AG08395 (cell line): Measurements from ENCODE around the gene SRRM5.
"Not testable (repeated sequence)": the region's sequence is repeated elsewhere in the genome, so short reads cannot be mapped to it uniquely, and the experiment has no call there.

ENCODE experiments used
- DNase-seq: peaks from one replicate; pipeline ENCODE4 v3.0.0; 2012; ENCODE audit warnings: mixed read lengths, low spot score

SRRM5 gene

DNA sequence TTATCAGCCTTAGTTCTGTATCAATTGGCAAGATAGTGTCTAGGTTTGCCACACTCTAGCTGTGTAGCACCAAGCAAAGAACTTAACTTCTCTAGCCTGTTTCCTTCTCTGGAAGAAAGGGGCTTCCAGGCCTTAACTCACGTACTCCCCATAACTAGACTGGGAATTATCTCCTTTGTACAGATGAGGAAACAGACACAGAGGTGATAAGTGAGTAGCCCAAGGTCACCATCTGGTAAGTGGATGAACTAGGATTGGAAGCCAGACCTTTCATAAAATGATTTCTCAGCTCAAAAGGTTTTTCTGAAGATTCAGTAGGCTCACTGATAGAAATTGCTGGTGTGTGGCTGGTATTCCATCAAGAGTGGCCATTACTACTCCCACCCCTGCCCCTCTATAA lies 4.4 kb downstream of the SRRM5 start:
- no peak for DNase-seq

DNA sequence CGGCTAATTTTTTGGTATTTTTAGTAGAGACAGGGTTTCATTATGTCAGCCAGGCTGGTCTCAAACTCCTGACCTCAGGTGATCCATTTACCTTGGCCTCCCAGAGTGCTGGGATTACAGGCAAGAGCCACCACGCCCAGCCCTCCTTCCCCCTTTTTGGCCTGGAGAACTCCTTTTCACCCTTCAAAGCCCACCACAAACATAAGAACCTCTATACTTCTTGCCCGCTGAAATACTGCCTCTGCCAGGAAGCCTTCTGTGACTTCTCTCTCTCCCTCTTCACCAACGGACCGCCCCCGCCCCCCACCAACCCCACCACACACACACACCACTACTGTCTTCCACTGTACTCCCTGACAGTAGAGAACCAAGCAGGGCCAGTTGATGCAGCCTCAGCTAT lies 5.1 kb downstream of the SRRM5 start:
- no peak for DNase-seq

DNA sequence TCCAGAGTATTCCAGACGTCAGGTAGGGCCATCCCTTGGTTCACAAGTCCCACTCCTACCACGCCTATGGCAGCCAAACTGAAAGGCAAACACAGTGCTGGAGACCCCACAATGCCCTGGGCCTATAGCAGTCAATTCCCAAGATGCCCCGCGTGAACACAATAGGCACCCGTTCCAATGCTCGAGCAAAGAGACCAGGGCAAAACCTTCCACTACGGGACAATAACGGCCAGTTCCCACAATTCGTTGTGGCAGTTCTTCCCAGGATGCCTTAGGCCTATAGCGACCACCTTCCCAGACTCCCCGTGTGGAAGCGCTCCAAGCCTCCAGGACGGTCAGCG lies 7.0 kb downstream of the SRRM5 start:
- DNase-seq = peak; percentile 31

DNA sequence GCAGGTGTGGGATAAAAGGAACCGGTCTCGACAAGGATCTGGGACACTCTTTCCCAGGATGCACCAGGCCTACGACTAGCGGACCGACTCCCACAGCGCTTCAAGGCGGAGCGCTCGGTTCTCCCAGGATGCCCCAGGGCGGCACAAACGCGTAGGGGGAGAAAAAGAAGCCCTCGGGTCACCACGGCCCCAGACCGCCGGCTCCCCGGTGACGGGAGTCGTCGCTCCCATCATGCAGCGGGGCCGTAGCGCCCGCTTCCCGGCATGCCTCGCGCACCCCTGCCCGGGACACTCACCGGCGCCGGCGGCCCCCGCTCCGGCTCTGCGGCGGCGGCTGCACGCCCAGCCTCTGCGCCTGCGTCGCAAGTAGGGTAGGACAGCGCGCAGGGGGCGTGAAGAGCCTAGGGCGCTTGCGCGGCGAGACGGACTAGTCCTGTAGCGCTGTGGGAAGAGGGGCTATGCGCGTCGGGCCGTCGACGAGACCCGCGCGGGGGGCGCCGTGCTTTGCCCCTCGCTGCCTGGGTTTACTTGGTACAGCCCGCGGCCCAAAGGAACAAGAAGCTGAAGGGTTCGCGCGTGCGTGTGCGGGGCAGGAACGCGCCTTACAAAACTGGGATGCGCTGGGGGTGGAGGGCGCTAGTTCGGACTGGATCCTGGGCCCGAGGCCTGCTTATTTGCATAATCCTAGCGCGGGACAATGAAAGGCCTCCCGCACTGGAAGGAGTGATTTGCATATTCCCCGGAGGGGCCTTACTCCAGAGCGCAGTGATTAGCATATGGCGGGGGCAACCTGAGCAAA lies 7.6 kb downstream of the SRRM5 start, which contains the start of gene ZNF428:
Gene ZNF428, minus strand, starts transcription at position 368 of the 799 bp plus-strand sequence. CDS start 5,325 bp downstream, outside the sequence.
- DNase-seq = peak; percentile 98

DNA sequence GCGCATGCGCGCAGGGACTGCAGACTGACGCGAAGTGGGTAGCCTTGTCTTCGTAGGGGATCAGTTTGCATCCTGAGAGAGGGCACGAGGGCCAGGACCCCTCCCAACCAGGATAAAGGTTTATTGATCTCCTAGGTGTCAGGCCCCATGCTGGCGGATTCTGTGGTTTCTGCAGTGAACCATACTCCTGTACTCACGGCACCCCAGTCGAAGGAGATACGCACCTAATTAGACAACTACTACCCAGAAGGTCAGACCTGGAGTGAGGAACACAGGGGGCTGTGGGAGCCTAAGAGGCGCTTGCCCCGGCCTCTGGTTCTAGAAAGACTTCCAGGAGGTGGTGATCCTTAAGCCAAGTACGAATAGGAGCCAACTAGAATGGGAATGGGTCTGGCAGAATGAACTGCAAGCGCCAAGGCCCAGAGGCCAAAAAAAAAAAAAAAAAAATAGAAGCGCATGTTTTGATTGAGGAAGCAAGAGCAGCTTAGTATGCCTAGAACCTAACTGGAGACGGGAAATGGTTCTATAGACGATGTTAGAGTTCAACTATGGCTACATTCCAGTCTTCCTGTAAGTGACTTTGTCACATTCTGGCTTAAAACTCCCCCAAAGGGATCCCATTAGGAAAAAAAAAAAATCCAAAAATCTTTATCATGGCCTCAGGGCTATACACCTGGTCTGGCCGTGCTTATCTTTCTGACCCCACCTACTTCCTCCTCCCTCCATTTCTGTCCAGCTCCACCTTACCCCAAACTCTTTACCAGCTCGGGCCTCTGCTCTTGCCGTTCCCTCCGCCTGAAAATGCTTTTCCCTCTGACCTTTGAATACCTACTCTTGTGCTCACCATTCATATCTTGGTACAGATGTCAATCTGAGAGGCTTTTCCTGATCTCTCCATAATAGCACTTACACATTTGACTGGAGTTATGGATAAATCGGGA lies 8.4 kb downstream of the SRRM5 start:
- DNase-seq = no peak

DNA sequence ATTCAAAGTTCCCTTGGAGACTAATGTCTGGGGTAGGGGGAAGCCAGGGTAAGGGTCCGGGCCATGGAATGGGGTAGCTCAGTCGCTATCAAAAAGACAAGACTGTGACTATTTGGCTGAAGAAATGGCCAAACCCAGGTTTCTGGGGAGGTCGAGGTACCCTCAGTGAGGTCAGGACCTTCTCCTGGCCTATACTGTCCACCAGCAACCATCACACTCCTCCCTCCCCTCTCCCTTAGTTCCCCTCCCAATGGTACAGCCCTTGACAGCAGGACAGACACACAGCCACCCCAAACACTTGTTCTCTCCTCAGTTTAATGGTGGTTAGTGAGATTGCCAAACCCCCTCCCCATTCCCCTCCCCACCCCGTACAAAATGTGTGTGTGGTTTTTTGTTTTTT lies 10.2 kb downstream of the SRRM5 start:
- no peak for DNase-seq

DNA sequence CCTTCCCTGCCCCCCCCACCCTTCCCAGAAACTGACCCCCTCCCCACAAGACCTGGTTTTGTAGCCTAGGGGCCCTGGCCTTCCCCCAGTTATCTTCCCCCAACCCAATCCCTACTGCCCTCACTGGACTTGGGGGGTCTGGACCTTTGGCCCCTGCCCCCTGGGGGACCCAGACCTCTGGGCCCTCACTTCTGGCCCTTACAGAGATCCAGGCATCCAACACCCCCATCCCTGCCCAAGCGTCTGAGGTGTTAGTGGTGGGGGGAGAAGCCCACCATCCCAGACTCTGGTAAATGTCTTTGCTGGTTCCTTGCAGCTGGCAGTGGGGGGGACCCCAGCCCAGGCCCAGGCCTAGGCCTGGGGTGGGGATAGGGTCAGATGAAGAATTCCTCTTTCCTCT lies 11.1 kb downstream of the SRRM5 start:
- DNase-seq = no peak

DNA sequence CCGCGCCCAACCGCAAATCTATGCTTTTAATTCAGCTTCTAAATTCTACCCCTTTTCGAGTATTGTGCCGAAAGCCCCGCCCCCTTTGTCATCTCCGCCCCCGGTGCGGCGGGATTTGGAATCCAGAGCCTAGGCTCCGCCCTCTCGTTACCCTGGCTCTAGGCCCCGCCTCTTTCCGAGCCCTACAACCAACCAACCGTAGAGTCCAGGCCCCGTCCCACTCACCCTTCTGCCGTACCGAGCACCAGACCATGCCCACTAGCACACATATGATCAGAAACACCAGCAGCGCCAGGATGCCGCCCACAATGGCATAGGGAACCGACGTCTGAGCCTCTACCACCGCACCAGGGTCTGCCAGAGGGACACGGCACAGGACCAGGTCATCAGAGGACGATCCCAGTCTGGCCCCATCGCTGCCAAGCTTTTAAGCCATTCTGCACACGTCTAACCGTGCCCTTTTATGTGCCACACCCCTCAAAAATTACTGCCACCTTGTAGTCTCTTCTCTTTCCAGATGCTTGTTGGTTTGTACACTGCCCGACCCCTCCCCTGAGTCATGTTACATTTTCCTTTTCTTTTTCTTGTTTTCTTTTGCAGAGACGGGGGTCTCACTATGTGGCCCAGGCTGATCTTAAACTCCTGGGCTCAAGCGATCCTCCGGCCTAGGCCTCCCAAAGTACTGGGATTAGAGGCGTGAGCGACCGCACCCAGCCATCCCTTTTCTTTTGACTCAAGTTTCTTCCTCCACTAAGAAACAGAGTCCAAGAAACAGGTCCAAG lies 12.2 kb downstream of the SRRM5 start:
- DNase-seq = no peak

DNA sequence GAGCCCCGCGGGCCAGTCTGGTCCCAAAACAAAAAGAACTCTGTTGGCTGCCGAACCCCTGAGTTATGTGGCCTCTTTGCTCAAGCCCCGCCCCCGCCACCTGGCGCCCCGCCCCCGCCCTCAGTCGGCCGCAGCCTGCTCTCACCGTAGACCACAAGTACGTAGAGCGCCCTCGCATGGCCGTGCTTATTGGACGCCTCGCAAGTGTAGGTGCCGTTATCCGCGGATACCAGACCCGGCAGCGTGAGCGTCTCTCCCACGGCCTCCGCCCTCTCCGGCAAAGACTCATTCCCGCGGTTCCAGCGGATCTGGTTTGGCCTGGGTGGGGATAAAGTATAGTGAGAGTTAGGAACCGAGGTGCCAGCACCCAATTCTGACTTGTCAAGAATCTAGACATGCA lies 13.0 kb downstream of the SRRM5 start:
- DNase-seq = no peak

DNA sequence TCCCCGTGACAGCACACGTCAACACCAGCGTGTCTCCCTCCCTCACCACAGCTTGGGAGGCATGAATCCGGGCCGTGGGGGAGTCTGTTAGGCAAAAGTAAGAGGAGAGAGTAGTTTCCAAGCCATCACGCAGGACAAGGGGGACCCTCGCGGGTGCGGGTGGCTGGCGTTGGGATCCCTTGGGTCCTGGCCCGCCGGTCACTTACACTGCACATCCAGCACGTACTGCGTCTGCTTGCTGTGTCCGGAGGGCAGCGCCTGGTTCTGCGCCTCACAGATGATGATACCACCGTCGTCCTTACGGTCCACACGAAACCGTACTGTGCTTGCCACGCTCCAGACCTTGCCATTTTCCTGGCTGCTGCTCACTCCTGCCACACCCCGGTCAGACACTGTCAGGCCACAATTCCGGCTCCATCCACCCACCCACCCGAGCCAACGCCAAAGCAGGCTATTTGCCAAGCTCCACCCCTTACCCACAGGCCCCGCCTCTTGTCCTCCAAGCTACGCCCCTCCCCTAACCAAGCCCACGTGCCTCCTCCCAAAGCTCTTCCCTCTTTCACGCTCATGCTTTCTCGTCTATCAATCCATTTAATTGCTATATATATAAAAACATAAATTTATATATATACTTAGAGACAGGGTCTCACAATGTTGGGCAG lies 14.2 kb downstream of the SRRM5 start:
- no peak for DNase-seq

DNA sequence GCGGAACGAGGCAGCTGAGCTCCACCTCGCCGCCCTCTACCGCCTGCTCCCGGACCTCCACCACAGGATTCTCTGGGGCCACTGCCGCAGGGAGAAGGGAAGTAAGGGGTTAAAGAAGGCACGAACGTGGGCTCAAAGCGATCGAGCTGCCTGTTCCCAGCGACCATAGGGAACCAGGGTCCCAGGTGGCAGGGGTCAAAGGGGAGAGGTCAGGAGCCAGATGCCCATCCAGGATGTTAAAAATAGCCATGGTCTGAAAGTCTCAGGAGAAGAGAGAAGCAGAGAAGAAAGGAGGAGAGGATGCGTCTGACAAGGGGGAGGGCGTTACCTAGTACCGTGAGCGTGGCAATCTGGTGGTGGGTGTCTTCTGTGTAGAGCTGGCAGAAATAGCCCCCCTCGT lies 14.9 kb downstream of the SRRM5 start:
- no peak for DNase-seq

DNA sequence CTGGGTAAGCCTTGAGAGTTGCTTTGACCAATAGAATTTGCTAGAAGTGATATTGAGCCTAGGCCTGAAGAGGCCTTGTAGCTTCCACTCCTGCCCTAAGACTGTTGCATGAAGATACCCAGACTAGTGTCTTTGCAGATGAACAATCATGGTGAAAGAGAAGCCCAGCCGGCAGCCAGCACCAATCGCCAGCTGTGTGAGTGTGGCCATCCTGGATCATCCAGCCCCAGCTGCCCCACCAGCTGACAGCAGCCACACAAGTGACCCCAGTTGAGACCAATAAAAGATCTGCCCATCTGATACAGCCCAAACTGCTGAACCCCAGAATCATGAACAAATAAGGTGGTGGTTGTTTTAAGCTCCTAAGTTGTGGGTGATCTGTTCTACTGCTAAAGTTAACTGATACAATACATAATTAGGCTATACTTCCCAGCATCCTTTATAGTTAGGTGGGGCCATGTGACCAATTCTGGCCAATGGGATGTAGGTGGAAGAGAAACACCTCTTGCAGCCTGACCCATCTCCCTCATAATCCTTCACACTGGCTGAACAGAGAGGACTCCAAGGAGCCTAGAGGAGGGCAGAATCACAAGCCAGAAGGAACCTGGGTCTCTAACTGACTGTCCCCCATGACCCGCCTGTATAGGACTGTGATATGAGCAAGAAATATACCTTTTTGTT lies 16.9 kb downstream of the SRRM5 start:
- no peak for DNase-seq

DNA sequence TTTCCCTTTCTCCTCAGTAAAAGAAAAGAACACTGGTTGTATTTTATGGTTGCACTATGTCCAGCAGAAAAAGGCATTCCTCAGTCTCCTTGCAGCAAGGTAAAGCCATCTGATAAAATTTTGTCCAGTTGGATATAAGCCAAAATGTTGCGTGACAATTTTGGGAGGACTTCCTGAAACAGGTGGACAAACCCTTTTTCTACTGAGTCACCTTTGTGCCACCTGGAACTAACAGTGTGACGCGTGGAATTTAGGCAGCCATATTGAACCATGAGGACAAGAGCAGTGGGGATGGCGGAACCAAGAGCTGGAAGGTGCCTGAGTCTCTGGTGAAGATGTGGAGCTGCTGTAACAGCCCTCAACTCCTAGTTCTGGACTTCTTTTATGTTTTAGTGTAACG lies 19.6 kb downstream of the SRRM5 start:
- no peak for DNase-seq

DNA sequence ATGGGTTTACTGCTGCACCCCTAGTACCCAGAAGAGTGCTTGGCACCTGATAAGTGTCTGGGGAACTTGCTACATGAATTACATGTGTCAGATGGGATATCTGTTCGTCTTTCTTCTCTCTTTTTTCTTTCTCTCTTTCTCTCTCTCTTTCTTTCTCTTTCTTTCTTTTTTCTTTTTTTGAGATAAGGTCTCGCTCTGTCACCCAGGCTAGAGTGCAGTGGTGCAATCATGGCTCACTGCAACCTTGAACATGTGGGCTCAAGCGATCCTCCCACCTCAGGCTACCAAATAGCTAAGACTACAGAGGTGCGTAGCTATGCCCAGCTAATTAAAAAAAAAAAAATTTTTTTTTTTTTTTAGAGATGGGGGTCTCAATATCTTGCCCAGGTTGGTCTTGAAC lies 21.6 kb downstream of the SRRM5 start:
- DNase-seq = no peak

DNA sequence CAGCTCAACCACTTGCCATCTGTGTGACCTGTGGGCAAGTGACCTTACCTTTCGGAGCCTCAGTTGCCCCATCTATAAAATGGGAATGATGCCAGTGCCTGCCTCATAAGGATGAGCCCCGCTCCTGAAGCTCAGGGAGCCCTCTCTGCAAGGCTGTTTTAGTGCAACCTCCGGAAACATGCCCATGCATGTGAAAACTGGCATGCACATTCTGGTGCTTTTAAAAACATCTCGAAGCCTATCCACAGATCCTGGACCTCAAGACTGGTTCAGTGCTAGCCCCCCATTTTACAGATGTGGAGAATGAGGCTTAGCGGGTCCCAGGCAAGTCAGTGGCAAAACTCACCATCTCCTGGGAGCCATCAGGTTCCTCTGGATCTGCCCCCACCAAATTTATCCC lies 22.2 kb downstream of the SRRM5 start:
- DNase-seq = no peak

DNA sequence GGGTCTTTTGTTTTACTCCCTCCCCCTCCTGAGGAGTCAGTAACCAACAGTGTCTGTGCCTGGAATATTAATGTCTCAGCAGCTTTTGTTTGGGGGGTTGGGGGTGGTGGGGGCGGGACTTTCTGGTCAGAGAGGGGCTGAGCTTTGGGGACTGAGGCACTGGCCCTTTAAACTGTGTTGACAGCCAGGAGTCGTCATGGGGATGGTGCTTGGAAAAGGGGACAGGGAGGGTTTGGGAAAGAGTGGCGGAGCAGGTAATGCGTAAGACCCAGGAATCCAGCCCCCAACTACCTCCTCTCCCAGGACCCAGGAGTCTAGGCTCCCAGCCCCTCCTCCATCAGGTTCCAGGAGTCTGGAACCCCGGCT lies 22.6 kb downstream of the SRRM5 start:
- no peak for DNase-seq

DNA sequence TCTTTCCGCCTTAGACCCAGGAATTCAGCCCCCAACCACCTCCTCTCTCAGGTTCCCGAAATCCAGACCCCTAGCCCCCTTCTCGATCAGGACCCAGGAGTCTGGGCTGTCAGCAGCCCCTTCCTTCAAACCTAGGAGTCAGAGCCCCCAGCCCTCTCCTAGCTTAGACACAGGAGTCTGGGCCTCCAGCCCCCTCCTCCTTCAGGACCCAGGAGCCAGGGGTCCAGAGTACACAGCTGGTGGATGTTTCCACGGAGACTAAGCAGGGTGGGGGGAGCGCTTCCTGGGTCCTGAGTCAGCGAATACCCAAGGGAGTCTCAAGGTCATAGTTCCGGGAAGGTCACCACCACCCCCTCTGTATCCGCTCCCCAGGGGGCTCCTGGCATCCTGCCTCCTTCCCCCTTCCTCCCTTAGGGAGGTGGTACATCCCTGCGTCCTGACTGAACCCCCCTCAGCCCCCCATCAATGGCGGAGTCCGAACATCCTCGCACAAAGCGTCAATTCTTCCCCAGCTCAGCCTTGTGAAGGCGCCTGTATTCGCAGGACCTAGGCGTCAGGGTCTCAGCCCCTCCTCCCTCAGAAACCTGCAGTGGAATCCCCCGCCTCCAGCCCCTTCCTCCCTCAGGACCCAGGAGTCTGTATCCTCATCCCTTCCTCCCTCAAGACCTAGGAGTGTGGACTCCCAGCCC lies 23.1 kb downstream of the SRRM5 start:
- no peak for DNase-seq

DNA sequence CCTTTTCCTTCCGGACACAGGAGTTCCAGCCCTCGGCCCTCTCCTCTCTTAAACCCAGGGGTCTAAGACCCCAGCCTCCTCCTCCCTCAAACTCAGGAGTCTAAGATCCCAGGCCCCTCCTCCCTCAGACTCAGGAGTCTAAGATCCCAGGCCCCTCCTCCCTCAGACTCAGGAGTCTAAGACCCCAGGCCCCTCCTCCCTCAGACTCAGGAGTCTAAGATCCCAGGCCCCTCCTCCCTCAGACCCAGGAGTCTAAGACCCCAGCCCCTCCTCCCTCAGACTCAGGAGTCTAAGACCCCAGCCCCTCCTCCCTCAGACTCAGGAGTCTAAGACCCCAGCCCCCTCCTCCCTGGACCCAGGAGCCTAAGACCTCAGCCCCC lies 23.7 kb downstream of the SRRM5 start:
- not testable (repeated sequence) for DNase-seq

DNA sequence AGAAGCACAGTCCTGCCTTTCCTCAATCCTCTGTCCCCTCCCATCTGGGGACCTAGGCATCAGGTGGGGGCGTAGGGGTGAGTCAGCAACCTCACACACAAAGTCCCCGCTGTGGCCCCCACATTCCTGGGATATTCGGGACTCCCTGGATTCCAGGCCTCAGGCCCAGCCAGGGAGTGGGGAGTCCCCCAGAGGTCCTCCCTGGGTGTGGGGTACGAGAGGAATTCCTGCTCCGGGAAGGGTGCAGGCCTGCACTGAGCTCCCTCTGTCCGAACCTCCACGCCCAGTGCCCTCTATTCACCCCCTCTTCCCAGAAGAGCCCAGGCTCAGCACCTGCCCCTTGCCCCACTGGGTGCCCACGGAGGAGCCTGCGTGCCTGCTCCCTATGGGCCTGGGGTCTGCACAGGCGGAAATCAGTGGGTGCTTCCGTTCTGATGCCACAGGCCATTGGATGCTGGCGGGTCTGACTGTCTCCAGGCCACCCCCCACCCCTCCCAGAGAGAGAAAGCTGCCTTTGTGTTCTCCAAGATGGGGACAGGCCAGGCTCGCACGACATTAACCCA lies 24.3 kb downstream of the SRRM5 start:
- no peak for DNase-seq

DNA sequence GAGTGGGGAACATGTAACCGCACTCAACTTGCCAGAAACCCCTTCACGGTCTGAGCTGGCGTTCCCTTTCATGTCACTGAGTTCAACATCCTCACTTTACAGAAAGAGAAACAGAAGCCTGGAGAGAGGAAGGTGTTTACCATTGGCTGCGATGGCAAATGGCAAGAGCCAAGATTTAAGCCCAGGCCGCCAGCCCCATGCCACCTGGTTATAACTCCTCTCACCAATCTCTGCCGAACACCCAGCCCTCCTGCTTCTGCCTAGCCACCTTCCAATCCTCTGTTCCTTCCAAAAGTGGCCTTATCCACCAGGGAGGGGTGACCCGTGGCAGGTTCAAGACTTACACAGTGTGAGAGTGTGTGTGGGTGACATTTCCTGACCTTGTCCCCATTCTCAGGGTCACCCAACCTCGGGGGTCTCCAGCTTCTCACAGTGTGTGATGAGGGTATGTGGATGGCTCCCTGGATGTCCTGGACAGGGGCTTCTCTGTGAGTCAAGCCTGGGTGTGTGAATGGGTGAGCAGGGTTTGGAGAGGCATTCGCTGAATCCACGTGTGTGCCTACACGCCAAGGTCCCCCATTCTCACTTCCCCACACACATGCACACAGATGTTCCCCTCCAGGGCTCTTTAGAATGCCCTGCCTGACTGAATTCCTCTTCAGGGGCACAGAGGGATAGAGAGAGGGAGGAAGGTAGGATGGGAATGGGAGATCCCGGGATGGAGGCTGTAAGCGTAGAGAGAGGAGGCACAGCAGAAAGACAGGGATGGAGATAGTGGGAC lies 26.5 kb downstream of the SRRM5 start:
- no peak for DNase-seq
